HG02642 (cell line): Measurements from ENCODE around the gene KCNQ1OT1.

Source experiments
- ATAC-seq: cut with Tn5 transposase; IDR thresholded peaks from one replicate; pipeline ENCODE4 v1.9.1; 2021; ENCODE audit warnings: mild to moderate bottlenecking; ENCODE audit not compliant: unreplicated experiment, poor library complexity

The KCNQ1OT1 gene

DNA sequence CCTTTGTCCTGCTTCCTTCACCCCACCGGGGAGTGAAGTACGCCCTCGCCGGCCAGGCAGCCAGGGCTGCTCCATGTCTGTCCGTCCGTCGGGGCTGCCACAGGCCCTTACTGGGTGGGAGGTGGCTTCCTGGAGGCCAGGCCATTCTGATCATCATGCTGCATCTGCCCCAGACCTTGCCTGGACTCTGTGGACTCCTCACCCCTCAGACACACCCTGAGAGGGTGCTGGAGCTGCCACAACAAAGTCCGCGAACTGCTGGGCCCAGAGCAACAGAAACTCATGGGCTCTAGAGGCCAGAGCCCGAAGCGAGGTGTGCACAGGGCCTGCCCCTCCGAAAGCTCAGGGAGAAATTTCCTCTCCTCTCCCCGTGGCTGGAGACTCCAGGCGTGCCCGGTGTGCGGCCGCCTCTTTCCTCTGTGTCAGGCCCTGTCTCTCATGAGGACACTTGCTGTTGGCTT is 124.2 kb downstream of the KCNQ1OT1 start:
- no peak for ATAC-seq

- ATAC-seq = no peak
These were observed 125.0 kb downstream of the KCNQ1OT1 start for GRCh38 chr11:2574553-2575535.

GRCh38 chr11:2574043-2574552 is 125.7 kb downstream of the KCNQ1OT1 start:
- no peak for ATAC-seq

DNA sequence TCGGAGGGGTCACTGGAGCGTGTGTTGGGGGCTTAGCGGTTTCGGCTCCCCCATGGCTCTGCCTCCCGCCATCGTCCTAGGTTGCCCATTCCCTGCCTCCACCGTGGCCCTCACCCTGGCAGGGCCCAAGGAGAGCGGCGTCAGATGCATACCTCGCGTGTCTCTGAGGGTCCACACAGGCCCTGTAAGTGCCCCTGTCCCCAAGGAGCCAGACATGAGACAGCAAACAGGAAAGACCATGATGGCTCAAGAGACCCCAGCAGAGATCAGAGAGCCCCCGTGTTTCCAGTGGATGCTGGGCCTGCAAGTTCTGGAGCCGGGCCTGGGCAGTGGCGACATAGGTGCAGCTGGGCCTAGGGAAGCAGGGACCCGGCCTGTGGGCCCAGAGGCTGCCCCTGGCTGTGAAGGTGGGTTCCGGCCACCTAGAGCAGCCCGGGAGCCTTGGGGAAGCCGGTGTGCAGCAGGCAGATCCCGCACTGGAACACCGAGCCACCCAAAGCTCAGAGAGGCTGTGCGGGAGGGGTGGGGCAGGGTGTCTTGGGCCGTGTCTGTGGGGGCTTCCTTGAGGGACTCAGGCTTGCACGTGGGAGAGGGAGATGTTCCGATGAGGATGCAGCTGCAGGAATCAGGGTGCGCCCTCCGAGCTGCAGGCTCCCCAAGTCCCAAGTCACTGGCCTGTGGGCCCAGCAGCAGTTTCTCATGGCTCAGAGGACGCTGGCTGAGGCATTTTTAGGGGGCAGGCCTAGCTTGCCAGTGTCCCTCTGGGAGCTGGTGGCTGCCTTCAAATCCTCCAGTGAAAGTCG is 126.4 kb downstream of the KCNQ1OT1 start:
- ATAC-seq = no peak

DNA sequence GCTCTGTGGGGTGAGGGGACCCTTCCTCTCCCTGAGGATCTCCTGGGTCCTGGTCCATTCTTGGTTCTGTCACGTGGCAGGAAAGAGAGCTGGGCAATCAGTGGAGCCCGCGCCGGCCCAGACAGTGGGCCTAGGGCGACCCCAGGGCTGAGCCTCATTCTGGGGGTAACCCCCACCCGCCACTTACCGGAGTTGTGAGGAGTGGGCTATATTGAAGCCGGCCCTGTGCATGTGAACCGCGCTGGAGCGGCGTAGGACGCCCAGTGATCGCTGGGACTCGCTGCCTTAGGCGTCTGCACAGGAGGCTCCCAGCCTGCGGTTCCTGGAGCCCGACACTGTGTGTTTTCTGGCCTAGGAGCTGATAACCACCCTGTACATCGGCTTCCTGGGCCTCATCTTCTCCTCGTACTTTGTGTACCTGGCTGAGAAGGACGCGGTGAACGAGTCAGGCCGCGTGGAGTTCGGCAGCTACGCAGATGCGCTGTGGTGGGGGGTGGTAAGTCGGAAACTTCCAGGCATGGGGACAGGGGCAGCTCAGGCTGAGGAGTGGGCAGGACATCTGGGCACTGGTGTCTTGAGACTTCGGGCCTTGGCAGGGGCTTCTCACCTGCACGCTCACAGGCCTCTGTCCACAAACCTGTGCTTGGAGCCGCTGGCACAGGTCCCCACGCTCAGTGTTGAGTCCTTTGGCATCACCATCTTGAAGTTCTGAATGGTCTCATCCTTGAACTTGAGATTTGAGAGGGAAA is 127.1 kb downstream of the KCNQ1OT1 start:
- ATAC-seq = no peak

DNA sequence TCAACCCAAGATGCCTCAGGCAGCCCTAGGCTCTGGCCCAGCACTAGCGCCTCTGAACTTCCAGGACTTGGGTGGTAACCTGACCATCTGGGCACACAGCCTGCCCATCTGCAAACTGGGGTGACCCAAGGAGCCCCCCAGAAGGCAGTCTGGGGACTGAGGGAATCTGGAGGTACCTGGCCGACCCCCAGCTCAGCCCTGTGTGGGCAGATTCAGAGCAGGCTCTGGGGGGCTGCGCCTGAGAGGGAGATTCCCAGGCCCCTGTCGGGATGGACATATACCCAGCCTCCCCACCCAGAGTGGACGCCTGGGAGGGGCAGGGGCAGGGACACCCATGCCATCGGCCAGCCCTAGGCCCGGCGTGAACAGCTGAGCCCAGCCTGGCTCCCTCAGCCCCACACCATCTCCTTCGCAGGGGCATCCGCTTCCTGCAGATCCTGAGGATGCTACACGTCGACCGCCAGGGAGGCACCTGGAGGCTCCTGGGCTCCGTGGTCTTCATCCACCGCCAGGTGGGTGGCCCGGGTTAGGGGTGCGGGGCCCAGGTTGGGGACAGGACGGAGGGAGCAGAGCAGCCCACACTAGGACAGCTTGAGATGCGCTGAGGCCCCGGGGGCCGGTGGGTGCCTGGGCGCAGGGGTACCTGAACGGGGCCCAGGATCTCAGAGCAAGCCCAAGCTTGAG is 128.1 kb downstream of the KCNQ1OT1 start:
- ATAC-seq = no peak

- no peak for ATAC-seq
These were observed 128.8 kb downstream of the KCNQ1OT1 start for GRCh38 chr11:2570841-2571597.

DNA sequence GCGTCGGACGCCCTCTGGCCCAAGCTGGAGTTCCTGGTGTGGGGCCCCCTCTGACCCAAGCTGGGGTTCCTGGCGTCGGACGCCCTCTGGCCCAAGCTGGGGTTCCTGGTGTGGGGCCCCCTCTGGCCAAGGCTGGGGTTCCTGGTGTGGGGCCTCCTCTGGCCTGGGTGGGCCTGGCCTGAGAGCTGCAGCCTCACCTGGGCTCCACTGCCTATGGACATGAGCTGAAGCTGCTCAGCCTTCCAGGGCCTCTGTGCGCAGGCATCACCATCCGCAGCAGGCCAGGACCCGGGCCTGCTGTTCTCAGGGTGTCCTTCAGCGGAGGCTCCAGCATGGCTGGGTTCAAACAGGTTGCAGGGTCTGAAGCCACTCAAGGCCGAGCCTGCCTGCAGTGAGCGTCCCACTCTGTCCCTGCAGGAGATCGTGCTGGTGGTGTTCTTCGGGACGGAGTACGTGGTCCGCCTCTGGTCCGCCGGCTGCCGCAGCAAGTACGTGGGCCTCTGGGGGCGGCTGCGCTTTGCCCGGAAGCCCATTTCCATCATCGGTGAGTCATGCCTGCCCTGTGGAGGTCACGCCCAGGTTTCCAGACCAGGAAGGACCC is 129.5 kb downstream of the KCNQ1OT1 start:
- ATAC-seq = no peak

DNA sequence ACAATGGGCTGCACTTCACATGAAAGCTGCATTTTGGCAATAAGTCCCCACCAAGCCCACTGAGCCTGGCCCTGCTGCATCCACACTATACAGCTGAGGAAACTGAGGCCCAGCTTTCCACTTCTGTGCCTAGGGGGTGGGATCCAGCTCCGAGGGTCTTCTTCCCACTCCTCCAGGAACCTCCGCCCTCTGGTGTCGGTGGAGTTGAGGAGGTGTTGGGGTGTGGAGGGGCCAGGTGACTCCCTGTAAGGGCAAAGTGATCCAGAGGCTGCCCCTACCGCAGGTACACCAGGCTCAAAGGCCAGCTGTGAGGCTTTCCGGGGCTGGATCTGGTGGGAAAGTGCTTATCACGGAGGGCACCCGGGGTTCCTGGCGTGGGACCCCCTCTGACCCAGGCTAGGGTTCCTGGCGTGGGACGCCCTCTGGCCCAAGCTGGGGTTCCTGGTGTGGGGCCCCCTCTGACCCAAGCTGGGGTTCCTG is 130.0 kb downstream of the KCNQ1OT1 start:
- ATAC-seq = no peak

GRCh38 chr11:2569321-2569721 is 130.5 kb downstream of the KCNQ1OT1 start:
- no peak for ATAC-seq

GRCh38 chr11:2567026-2567671 is 132.6 kb downstream of the KCNQ1OT1 start:
- ATAC-seq = no peak

DNA sequence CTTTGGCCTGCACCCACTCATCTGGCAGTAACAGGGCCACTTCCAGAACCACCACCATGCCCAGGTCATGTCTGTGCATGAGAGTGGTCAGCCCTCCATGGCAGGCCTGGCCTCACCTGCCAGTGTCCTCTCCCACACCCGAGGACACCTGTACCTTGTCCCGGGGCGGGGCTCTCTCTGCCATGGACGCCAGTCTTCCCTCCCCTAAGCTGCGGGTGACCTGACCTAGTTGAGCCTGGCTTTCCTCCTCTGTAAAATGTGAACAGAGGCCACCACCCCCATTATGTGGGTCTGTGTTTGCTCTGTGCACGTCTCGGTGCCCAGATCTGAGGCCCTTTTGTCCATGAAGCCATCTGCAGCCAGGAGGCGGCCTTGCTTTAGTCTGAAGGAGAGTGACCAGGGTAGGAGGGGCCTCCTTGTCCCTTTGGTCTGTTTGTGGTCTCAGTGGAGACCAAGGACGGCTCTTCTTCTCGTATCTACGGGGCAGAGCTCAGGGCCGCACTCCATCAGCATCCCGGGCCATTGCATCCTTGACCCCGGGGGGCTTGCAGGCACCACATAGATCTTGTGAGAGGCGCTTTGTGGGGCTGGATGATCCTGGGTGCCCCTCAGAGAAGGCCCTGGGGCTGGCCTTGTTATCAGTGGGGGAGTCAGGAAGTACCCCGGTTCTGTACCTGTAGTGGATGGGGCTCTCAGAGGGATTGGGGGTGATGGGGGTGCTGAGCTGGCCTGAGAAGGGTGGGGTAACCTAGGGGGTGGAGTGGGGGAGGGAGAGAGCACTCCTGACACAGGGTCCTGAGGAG is 133.4 kb downstream of the KCNQ1OT1 start:
- ATAC-seq = no peak

DNA sequence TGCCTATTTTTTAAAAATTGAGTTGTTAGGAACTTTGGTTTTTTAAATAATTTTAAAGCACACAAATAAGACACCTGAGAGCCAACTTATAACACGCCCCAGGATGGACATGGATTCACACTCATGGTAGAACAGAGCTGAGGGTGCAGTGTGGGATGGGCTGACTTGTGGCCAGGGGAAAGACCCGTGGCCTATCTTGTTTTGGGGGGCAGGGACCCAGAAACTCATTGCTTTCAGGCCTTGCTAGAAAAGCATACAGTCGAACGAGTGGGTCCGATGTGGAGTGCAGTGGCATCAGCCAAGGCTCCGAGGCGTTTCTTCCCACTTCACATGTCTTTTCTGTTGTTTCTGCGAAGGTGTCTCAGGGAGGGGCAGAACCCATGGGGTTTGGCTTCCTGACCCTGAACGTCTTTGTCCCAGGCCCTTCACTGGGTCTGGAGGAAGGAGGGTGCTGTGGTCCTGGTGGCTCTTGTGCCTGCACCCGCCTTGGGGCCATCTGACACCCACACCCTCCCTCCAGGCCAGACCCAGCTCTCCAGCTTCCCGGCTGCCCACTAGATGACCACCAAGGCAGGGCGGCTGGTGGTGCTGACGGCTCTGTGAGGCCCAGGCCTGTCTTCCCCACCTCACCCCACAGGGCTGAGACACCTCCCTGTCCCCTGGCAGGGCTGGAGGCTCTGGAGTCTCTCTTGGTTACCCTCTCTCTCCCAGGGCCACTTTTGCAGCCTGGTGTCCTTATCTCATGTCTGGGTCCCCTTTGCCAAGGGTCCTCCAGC is 134.2 kb downstream of the KCNQ1OT1 start:
- ATAC-seq = no peak

DNA sequence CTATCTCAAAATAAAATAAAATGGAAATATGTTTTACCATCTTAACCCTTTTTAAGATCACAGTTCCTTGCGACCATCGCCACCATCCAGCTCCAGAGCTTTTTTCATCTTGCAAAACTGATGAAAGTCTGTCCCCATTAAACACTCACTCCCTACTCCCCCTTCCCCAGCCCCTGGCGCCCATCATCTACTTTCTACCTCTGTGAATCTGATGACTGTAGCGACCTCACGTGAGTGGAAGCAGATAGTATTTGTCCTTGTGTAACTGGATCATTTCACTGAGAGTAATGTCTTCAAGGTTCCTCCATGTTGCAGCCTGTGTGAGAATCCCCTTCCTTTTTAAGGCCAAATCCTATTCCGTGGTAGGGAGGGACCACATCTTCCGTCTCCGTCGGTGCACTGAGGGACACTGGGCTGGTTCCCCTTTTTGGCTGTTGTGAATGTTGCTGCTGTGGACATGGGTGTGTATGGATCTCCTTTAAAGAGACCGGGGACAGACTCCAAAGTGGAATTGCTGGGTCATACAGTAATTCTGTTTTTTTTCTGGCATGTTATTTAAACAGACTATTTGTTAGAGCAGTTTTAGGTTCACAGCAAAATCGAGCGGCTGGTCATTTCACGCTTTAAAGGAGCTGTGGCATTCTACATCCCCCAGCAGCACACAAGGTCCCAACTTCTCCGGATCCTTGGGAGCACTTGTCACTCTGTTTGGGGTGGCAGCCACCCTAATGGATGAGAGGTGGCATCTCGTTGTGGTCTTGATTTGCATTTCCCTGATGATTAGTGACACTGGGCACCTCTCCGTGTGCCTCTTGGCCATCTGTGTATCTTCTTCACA is 135.0 kb downstream of the KCNQ1OT1 start:
- no peak for ATAC-seq

- no peak for ATAC-seq
These were observed 135.7 kb downstream of the KCNQ1OT1 start for GRCh38 chr11:2564008-2564530.
